GM19452 (cell line): ENCODE results near the gene C6orf132.

ENCODE experiments used
- ATAC-seq: cut with Tn5 transposase; IDR thresholded peaks from one replicate; pipeline ENCODE4 v1.9.1; 2021; ENCODE audit not compliant: unreplicated experiment

C6orf132 gene

GRCh38 chr6:42135722-42136121, 6.7 kb downstream of the C6orf132 start:
- no peak for ATAC-seq

GRCh38 chr6:42135161-42135560, 7.3 kb downstream of the C6orf132 start:
- no peak for ATAC-seq

- ATAC-seq: no peak
These were observed 8.5 kb downstream of the C6orf132 start for GRCh38 chr6:42133926-42134325.

DNA sequence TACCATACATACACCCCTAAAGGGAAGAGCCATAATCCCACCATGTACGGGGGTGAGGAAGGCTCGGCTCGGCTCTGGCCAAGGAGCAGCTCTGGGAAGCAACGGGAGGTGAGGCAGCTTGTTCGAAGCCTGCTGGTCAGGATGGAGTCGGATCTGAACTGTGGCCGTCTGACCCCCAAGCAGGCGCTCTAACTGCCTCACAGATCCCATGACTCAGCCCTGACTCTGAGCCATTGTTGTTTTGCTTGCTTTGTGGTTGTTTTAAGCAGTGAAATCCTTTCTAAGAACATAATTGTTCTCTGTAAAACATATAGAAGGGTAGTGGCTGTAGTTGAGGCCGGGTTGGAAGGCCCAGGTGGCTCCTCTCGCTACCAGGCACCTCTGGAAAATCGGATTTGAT, 10.9 kb downstream of the C6orf132 start:
- ATAC-seq: no peak

GRCh38 chr6:42129360-42129676, 13.1 kb downstream of the C6orf132 start:
- ATAC-seq: no peak

DNA sequence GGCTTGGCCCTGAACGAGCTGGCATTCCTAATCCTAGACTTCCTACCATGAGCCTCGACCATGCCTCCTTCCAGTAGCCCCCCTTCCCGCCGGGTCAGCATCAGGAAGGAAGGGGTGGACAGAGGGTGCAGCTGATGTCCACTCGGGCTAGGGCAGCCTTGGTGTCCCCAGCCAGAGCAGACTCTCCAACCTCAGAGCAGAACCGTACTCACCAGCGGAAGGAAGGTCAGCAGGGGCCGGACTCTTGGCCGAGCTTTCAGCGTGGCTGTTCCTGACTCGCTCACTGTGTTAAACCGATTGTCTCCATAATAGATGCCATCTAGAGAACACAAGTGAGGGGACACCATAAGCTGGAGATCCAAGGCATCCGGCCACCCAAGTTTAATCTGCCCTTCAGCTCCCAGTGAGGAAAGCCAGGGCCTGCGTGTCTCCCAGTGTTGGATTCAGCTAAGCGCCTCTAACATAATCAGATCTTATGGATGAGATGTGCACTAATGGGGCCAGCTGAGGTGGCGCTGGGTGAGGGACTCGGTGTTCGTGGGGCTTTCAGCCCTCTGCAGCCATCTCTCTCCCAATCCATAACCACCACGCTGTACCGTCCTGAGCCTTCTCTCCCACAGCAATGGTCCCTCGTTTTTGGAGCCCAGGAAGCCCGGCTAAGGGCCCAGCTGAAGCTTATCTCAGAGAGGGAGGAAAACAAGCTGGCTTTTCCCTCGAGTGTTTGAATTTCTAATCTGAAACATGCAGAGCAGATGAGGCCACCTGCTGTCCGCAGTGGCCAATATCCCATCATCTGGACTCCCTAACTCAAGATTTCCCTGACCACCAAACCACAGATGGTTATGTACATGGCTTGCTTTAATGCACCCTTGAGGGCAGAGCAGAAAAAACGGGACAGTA, 13.7 kb downstream of the C6orf132 start:
- ATAC-seq: no peak

GRCh38 chr6:42125663-42126062, 16.8 kb downstream of the C6orf132 start:
- no peak for ATAC-seq

DNA sequence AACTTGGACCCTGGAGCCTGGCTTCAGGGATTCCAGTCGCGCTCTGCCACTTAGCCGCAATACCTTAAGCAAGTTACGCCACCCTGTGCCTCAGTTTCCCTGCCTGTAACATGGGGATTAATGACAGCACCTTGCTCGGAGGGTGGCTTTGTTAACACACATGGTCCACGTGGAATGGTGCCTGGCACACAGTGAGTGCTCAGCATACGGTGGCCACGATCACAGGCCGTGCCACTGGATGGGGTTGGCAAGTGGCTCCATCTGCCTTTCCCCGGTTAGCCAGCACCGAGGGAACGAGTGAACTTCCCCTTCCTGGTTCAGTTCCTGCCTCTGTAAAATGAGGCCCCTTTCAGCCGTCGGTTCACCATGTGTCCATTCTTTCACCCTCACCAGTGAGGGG, 17.2 kb downstream of the C6orf132 start:
- no peak for ATAC-seq

- no peak for ATAC-seq
These were observed 18.1 kb downstream of the C6orf132 start for GRCh38 chr6:42124223-42124836.

DNA sequence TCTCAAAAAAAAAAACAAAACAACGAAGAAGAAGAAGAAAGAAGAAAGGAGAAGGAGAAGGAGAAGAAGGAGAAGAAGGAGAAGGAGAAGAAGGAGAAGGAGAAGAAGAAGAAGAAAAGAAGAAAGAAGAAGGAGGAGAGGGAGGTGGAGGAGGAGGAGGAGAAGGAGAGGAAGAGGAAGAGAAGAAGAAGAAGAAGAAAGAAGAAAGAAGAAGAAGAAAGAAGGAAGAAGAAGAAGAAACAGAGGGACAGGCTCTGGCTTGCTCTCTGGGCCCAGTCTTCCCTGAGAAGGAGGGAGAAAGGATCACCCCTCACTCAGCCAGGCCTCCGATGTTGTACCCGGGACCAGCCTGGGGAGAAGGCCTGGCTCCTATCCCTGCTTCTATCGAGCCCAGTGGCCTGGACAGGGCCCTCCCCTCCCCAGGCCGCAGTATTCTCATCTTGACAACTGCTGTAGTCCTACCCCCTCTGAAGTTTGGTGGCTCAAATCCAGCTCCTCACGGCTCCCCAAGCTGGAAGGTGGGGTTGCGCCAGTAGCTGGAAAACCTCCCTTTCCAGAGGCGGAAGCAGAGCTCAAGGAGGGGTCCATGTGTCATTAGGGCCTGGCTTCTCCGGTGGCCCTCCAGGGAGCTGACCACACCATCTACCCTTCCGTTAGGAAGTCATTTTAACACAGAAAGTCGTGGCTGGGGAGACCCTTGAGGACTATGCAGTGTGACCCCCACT, 18.9 kb downstream of the C6orf132 start:
- ATAC-seq: no peak

DNA sequence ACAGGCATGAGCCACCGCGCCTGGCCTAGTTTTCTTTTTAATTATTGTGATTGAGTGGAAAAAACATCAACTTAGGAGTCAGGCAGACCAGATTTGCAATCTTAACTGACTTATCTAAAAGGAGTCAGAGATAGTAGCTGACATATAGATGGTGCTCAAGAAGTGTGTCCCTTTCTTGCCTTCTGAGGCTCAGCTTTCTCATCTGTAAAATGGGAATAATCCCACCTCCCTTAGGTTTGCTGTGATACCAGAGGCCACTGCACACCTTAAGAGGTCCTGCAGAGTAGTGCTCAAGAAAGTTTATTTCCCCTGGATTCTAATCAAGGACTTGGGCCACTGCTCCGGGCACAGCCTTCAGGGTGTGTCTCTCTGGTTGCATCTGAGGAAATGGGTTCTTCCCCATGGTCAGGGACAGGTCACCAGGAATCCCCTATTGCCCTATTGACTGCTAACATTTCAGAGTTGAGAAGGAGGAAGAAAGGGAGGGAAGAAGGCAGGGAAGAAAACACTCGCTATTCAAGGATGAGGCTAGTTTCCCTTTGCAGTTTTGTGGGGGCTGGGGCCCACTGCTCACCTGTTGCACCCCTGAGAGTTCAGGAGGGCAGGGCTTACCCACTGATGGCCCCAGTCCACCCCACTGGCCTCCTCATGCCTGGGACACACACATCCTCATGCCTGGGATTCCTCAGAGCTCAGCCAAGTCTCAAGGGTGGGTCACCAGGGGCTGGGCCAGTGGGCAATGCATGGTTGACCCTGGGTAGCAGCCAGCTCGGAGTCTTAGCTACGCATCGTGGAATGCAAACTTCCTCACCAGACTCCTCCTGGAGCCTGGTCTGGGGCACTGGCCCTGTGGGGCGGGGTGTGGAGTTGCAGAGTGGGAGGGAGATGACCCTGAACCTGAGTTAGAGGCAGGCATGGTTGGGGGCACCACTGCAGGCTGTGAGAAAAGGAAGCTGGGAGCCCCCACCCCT, 21.2 kb downstream of the C6orf132 start:
- no peak for ATAC-seq

GRCh38 chr6:42118162-42119001, 24.0 kb downstream of the C6orf132 start:
- no peak for ATAC-seq

- ATAC-seq: no peak
These were observed 24.6 kb downstream of the C6orf132 start for GRCh38 chr6:42117843-42118161.

DNA sequence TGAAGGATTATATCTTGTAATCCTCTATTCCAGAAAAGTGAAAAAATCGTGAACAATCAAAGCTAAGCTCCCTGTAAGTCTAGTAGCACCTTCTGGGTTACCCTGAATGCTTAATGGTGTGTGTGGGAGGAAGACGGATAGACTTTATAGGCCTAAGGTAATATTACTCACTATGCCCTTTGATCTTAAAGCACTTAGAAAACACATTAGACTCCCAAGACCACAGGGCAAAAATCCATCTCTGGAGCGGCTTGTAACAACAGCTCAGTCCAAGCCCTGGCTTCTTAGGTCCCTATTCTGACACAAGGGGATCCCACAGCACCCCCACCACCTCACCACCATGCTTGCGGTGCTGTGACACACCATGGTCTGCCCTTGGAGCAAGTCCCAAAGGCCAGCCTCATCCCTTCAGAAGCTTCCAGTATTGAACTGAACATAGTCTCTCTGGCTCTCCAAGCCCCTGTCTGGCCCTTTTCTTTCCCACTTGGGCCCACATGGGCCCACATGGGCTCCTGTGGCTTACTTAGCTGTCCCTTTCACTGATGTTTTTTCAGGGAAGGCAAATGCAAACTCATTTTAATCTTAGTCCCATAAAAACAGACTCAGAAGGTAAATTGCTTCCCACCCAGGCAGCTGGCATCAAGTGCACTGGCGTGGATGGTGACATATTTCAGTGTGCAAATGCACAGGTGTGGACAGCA, 28.3 kb downstream of the C6orf132 start:
- no peak for ATAC-seq

DNA sequence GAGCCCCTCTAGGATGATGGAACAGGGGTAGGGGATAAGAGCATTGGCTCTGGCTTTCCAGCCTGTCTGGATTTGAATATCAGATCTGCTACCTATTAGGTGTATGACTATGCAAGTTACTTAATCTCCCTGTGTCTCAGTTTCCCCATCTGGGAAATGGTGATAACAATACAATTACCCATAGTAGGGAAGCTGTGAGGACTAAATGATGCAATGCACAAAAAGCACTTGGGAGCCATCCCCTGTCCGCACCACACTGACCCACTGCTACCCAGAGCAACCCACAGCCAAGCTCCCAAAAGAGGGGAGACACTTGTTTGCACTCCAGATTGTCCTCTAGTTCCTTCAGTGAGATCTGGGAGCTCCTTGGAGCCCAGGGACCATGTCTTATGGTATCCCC, 30.1 kb downstream of the C6orf132 start:
- ATAC-seq: no peak

DNA sequence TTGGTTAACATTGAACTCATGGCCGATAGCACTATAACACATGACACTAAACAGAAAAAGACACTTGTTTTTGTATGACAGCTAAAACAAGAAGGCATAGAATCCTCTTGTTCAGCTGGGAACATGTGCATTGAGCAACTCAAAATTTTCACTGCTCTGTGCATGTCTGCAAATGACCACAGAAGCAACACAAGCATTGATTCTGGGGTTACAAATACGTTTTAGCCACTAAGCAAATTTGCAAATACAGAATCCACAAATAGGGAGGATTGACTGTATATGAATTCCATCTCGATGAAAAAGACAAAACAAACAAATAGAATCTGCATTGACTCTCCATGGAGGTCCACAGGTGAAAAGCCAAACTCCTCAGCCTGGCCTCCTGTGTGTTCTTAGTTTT, 31.7 kb downstream of the C6orf132 start:
- ATAC-seq: no peak

DNA sequence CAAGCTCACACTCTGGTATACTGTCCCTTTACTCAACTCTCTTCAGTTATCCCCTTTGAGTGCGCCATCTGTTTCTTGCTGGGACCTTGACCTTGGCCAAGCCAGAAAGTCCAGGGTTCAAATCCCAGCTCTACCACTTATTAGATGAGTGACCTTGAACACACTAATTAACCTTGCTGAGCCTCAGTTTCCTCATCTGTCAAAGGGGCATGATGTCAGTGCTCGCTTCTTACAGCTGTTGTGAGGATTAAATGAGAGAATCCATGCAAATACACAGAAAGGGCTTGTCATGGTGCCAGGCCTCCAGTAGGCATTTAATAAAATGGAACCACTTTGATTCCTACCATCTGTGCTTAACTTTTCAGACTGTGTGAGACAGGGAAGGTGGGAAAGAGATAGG, 34.3 kb downstream of the C6orf132 start:
- ATAC-seq: no peak

GRCh38 chr6:42106112-42107023, 36.1 kb downstream of the C6orf132 start:
- ATAC-seq: no peak
